Stomach (tissue), 4 donors: ENCODE data around the gene KRTAP5-9.

Source experiments
- POLR2A ChIP-seq, 4 donors: fragments of 450-650 bp; IDR thresholded peaks; one replicate each; pipeline ENCODE4 v1.6.1; 2016; ENCODE audit warnings: antibody characterized with exemption in 4 of 4, control low read depth in 2 of 4, mild to moderate bottlenecking in 1 of 4, moderate library complexity in 1 of 4
- POLR2AphosphoS5 ChIP-seq, 3 donors: sonication (generic); formaldehyde crosslinking; IDR thresholded peaks; one replicate each; pipeline ENCODE4 v1.6.1; 2016; ENCODE audit warnings: antibody characterized with exemption in 3 of 3

DNA sequence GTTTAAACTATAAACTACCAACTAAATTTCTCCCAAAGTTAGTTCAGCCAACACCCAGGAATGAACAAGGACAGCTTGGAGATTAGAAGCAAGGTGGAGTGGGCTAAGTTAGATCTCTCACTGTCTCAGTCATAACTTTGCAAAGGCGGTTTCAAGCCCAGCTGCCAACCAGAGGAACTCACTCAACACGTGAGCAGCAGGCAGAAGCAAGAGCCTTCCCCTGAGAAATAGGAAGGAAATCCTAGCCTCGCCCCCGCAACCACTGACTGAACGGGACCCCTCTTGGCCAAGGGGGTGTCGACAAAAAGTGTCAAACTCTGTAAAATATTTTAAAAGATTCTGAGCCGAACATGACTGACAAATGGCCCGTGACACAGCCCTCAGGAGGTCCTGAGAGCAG lies 4.4 kb upstream of the KRTAP5-9 start:
- TF ChIP-seq POLR2A (IDR thresholded peaks at IDR 0.05), result no peak
- TF ChIP-seq POLR2AphosphoS5 (IDR thresholded peaks at IDR 0.05), result no peak
